ENCODE results near the gene PLEKHF1.

The PLEKHF1 gene

GRCh38 chr19:29672933-29673336 is 7.7 kb downstream of the PLEKHF1 start:
- Histone ChIP-seq H3K9me3 (ENCODE audit: control insufficient read depth, insufficient read depth, low read length) (no peaks in the 10 kb centered on the region), H3K27me3 (ENCODE audit: control insufficient read depth, low read length) (no peaks in the 10 kb centered on the region), H3K79me2 (ENCODE audit: control insufficient read depth, low read length) (no peaks in the 10 kb centered on the region), H3K4me3 (ENCODE audit: low read length) (no peak overlapping the region), H4K20me1 (ENCODE audit: control insufficient read depth, insufficient read depth, low read depth, low read length) (no peaks in the 10 kb centered on the region), H3K4me2 (ENCODE audit: low read length) (peak overlapping the region; percentile 51), H3F3A (ENCODE audit: control insufficient read depth, insufficient read depth) (0 out of 2 replicates have a peak, but pooled peaks cover 3% of the 10 kb centered on the region), H3K9me2 (replicated peaks; ENCODE audit: control insufficient read depth, low read length) (no peaks in the 10 kb centered on the region), H3K4me1 (ENCODE audit: control insufficient read depth, low read length) (peaks cover 31% of the 10 kb centered on the region), H3K36me3 (ENCODE audit: control insufficient read depth, low read length) (no peaks in the 10 kb centered on the region), H3K27ac (ENCODE audit: low read depth, low read length) (no peak overlapping the region)
- TF ChIP-seq CTCF (IDR thresholded peaks at IDR 0.05; ENCODE audit: low read depth, low read length, poor library complexity, severe bottlenecking) (no peak), EZH2phosphoT487 (IDR thresholded peaks at IDR 0.05; ENCODE audit: borderline replicate concordance, low read length) (no peak)

GRCh38 chr19:29673451-29674371 is 8.4 kb downstream of the PLEKHF1 start:
- no peaks in the 10 kb centered on the region for H3K36me3 ChIP-seq (ENCODE audit: control insufficient read depth, low read length)
- TF ChIP-seq EZH2phosphoT487 (IDR thresholded peaks at IDR 0.05; ENCODE audit: borderline replicate concordance, low read length) (no peak), CTCF (IDR thresholded peaks at IDR 0.05; ENCODE audit: low read depth, low read length, poor library complexity, severe bottlenecking) (no peak)
- H3K4me3 ChIP-seq (ENCODE audit: low read length), result no peak overlapping the region
- no peak overlapping the region for H3K27ac ChIP-seq (ENCODE audit: low read depth, low read length)
- no peaks in the 10 kb centered on the region for H3K79me2 ChIP-seq (ENCODE audit: control insufficient read depth, low read length)
- H3K4me2 ChIP-seq (ENCODE audit: low read length), result no peak overlapping the region; the same call in 1 of the 2 replicates
- 0 out of 2 replicates have a peak, but pooled peaks cover 3% of the 10 kb centered on the region for H3F3A ChIP-seq (ENCODE audit: control insufficient read depth, insufficient read depth)
- H4K20me1 ChIP-seq (ENCODE audit: control insufficient read depth, insufficient read depth, low read depth, low read length), result no peaks in the 10 kb centered on the region
- H3K27me3 ChIP-seq (ENCODE audit: control insufficient read depth, low read length), result no peaks in the 10 kb centered on the region
- peaks cover 28% of the 10 kb centered on the region for H3K4me1 ChIP-seq (ENCODE audit: control insufficient read depth, low read length)
- H3K9me3 ChIP-seq (ENCODE audit: control insufficient read depth, insufficient read depth, low read length), result no peaks in the 10 kb centered on the region
- no peaks in the 10 kb centered on the region for H3K9me2 ChIP-seq (replicated peaks; ENCODE audit: control insufficient read depth, low read length)

- H3K4me2 ChIP-seq (ENCODE audit: low read length), result no peak overlapping the region
- H3K79me2 ChIP-seq (ENCODE audit: control insufficient read depth, low read length), result no peaks in the 10 kb centered on the region
Measured at GRCh38 chr19:29674374-29675119, 9.3 kb downstream of the PLEKHF1 start.

More at GRCh38 chr19:29674374-29675119, 9.3 kb downstream of the PLEKHF1 start:
- Histone ChIP-seq H4K20me1 (ENCODE audit: control insufficient read depth, insufficient read depth, low read depth, low read length) (no peaks in the 10 kb centered on the region), H3K36me3 (ENCODE audit: control insufficient read depth, low read length) (no peaks in the 10 kb centered on the region), H3K9me3 (ENCODE audit: control insufficient read depth, insufficient read depth, low read length) (no peaks in the 10 kb centered on the region), H3K9me2 (replicated peaks; ENCODE audit: control insufficient read depth, low read length) (no peaks in the 10 kb centered on the region), H3K27me3 (ENCODE audit: control insufficient read depth, low read length) (no peaks in the 10 kb centered on the region), H3K4me1 (ENCODE audit: control insufficient read depth, low read length) (peaks cover 28% of the 10 kb centered on the region), H3K4me3 (ENCODE audit: low read length) (no peak overlapping the region), H3K27ac (ENCODE audit: low read depth, low read length) (no peak overlapping the region), H3F3A (ENCODE audit: control insufficient read depth, insufficient read depth) (0 out of 2 replicates have a peak, but pooled peaks cover 3% of the 10 kb centered on the region)
- no peak for TF ChIP-seq EZH2phosphoT487 (IDR thresholded peaks at IDR 0.05; ENCODE audit: borderline replicate concordance, low read length)
- TF ChIP-seq CTCF (IDR thresholded peaks at IDR 0.05; ENCODE audit: low read depth, low read length, poor library complexity, severe bottlenecking), result no peak

All from DOHH2 (cell line).